PC-3 (cell line): ENCODE data around the gene ARL6IP1. TPM values are rescaled to one million over a fixed set of nuclear protein-coding genes. Genes with fewer than 3 reads are reported as not detected.
A peak's percentile ranks its signal among the peaks of the same experiment; 100 is the strongest.

Experiments
- ATAC-seq: fragments of 200-7000 bp; cut with Tn5 transposase; 2 replicates; pipeline ENCODE4 v1.9.1; 2020; ENCODE audit warnings: mild to moderate bottlenecking, moderate library complexity
- BruUV-seq: library from RNA; stranded (reverse); fragments of 400-500 nt; replicated peaks from 2 replicates; lab custom pipeline; 2021; lab: Mats Ljungman, UMichigan
- CTCF ChIA-PET: fragments of 300-600 bp; sonication (Branson Sonifier 250); formaldehyde crosslinking; loops from one replicate; lab custom pipeline; 2022; ENCODE audit warnings: antibody characterized with exemption; lab: Charles Lee
- POLR2A ChIA-PET: fragments of 300-600 bp; sonication (Branson Sonifier 250); formaldehyde crosslinking; loops from one replicate; lab custom pipeline; 2022; ENCODE audit warnings: antibody characterized with exemption; ENCODE audit not compliant: unreplicated experiment; lab: Charles Lee
- DNase-seq: peaks from one replicate; pipeline ENCODE4 v3.0.0-alpha.2; 2015
- H2AFZ ChIP-seq: fragments of 300-600 bp; sonication (generic); 2 replicates; pipeline ENCODE4 v1.6.0; 2016; ENCODE audit warnings: antibody characterized with exemption, low read length
- H3F3A ChIP-seq: fragments of 300-600 bp; sonication (generic); one replicate; pipeline ENCODE4 v1.6.0; 2017; ENCODE audit warnings: antibody characterized with exemption, low read length, control low read depth, mild to moderate bottlenecking; ENCODE audit not compliant: unreplicated experiment
- H3K27ac ChIP-seq: fragments of 300-600 bp; sonication (generic); 2 replicates; pipeline ENCODE4 v1.5.1; 2016; ENCODE audit warnings: mild to moderate bottlenecking, low read length
- H3K27me3 ChIP-seq: fragments of 300-600 bp; sonication (generic); 2 replicates; pipeline ENCODE4 v1.6.1; 2016; ENCODE audit warnings: low read length, mixed read lengths
- H3K36me3 ChIP-seq: fragments of 300-600 bp; sonication (generic); 2 replicates; pipeline ENCODE4 v1.6.1; 2016; ENCODE audit warnings: low read depth, mixed run types, low read length, mixed read lengths
- H3K4me1 ChIP-seq: fragments of 300-600 bp; sonication (generic); 2 replicates; pipeline ENCODE4 v1.5.1; 2016; ENCODE audit warnings: low read length; ENCODE audit not compliant: insufficient read depth
- H3K4me2 ChIP-seq: fragments of 300-600 bp; sonication (generic); 2 replicates; pipeline ENCODE4 v1.6.0; 2016; ENCODE audit warnings: low read length
- H3K4me3 ChIP-seq: fragments of 300-600 bp; sonication (generic); 2 replicates; pipeline ENCODE4 v1.5.1; 2016; ENCODE audit warnings: mild to moderate bottlenecking, low read length, mixed read lengths
- H3K79me2 ChIP-seq: fragments of 300-600 bp; sonication (generic); 2 replicates; pipeline ENCODE4 v1.6.1; 2017; ENCODE audit warnings: low read length, mixed read lengths
- H3K9ac ChIP-seq: fragments of 300-600 bp; sonication (generic); 2 replicates; pipeline ENCODE4 v1.6.0; 2016; ENCODE audit warnings: mild to moderate bottlenecking, low read length
- H3K9me2 ChIP-seq: fragments of 300-600 bp; sonication (generic); replicated peaks from 2 replicates; pipeline ENCODE4 v1.6.1; 2016; ENCODE audit warnings: mixed run types, low read length, mixed read lengths
- H3K9me3 ChIP-seq: fragments of 300-600 bp; sonication (generic); 2 replicates; pipeline ENCODE4 v1.6.1; 2016; ENCODE audit warnings: low read length, mixed read lengths
- H4K20me1 ChIP-seq: fragments of 300-600 bp; sonication (generic); 2 replicates; pipeline ENCODE4 v1.6.1; 2016; ENCODE audit warnings: low read length, mixed read lengths
- EZH2 ChIP-seq: fragments of 300-600 bp; sonication (generic); IDR thresholded peaks from one replicate; pipeline ENCODE4 v1.6.1; 2017; ENCODE audit warnings: antibody characterized with exemption, mild to moderate bottlenecking, low read length; ENCODE audit not compliant: unreplicated experiment
- EZH2phosphoT487 ChIP-seq: fragments of 300-600 bp; sonication (generic); IDR thresholded peaks from 2 replicates; pipeline ENCODE4 v1.6.1; 2018; ENCODE audit warnings: mild to moderate bottlenecking, antibody characterized with exemption, low read length, borderline replicate concordance
- intact Hi-C: fragments of 100-400 bp; cut with micrococcal nuclease; formaldehyde crosslinking; loops from 2 replicates; pipeline ENCODE4 v1.9.0; 2023
- total RNA-seq: library from RNA; depleted of rRNA; stranded (reverse); fragments of >200 nt; gene quantifications from 2 replicates; pipeline ENCODE4 v1.2.3, GENCODE V29; 2014
- TF ChIP-seq, protein P1 (sequence below): fragments of 300-600 bp; sonication (generic); conservative IDR thresholded peaks from 2 replicates; pipeline ENCODE4 v1.5.1; 2017; ENCODE audit warnings: antibody characterized with exemption, low read depth, mild to moderate bottlenecking, low read length

The ARL6IP1 gene
- total RNA-seq, 1 experiment from 2014 or later: 150 TPM

DNA sequence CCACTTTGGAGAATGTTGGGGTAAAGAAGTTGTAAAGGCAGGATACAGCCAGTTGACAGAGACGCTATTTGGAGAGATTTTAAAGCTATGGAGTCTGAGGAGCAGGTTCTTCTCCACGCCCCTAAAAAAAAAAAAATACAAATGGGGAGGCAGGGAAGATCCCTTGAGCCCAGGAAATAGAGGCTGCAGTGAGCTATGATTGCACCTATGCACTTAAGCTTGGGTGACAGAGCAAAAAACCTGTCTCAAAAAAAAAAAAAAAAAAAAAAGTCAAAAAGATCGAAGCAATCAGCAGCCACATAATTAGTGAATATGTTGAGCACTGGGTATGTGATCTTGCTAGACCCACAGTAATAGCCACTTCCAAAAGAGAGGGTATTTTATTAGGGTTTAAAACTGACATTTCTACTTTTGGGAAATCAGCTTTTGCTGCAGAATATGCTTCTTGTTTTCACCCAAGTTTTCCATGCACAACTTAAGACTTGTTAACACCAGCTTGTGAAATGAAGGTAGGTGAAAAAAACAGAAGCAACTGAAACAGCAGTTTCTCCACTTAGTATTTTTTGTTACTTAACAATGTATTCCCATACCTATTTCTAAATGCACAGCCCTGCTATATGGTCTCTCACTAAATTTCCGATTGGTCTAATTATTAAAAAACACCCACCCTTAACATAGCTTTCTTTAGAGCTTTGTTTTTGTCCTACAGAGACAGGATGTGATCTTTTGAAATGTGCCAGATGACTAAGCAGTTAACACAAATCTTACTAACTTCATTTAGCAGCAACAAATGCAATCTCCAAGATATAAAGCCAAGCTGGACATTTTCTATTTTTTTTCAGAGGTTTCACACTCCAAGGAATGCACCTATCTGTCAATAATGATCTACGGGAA, 2.5 kb upstream of the ARL6IP1 start:
- Histone ChIP-seq H2AFZ (no peak overlapping the region), H3K27me3 (no peaks in the 10 kb centered on the region), H3K27ac (peak overlapping the region; percentile 26; the same call in 1 of the 2 replicates), H3K4me2 (peak overlapping the region; percentile 49), H3F3A (no peaks in the 10 kb centered on the region), H3K9me3 (no peaks in the 10 kb centered on the region), H3K4me3 (no peak overlapping the region), H3K4me1 (peaks cover 22% of the 10 kb centered on the region), H3K9ac (peak overlapping the region; percentile 16; the same call in 1 of the 2 replicates), H4K20me1 (peaks cover 24% of the 10 kb centered on the region), H3K79me2 (peaks cover 31% of the 10 kb centered on the region), H3K9me2 (no peaks in the 10 kb centered on the region), H3K36me3 (peaks cover 21% of the 10 kb centered on the region; the same call in 1 of the 2 replicates)
- BruUV-seq: no TSS peak
- ATAC-seq: no peak
- POLR2A ChIA-PET: no interaction called here
- TF ChIP-seq EZH2phosphoT487 (no peak), EZH2 (no peak)
- TF ChIP-seq, protein P1, sequence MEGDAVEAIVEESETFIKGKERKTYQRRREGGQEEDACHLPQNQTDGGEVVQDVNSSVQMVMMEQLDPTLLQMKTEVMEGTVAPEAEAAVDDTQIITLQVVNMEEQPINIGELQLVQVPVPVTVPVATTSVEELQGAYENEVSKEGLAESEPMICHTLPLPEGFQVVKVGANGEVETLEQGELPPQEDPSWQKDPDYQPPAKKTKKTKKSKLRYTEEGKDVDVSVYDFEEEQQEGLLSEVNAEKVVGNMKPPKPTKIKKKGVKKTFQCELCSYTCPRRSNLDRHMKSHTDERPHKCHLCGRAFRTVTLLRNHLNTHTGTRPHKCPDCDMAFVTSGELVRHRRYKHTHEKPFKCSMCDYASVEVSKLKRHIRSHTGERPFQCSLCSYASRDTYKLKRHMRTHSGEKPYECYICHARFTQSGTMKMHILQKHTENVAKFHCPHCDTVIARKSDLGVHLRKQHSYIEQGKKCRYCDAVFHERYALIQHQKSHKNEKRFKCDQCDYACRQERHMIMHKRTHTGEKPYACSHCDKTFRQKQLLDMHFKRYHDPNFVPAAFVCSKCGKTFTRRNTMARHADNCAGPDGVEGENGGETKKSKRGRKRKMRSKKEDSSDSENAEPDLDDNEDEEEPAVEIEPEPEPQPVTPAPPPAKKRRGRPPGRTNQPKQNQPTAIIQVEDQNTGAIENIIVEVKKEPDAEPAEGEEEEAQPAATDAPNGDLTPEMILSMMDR: no peak
- intact Hi-C loops: loop anchor here (5.0 to 10.0 kb wide), 2 partner anchors 161 to 263 kb away; partner anchors contain the start of gene COQ7
- DNase-seq: peak; percentile 9
- CTCF ChIA-PET: no interaction called here

- no TSS peak for BruUV-seq
- Histone ChIP-seq H3K9ac (no peak overlapping the region), H3K27ac (peak overlapping the region; percentile 91; the same call in 1 of the 2 replicates), H3K9me3 (no peaks in the 10 kb centered on the region), H3K4me1 (peaks cover 31% of the 10 kb centered on the region), H3K27me3 (no peaks in the 10 kb centered on the region), H4K20me1 (peaks cover 34% of the 10 kb centered on the region), H3K9me2 (no peaks in the 10 kb centered on the region), H3F3A (no peaks in the 10 kb centered on the region), H3K79me2 (peaks cover 41% of the 10 kb centered on the region), H3K36me3 (peaks cover 17% of the 10 kb centered on the region; the same call in 1 of the 2 replicates), H3K4me2 (no peak overlapping the region), H2AFZ (no peak overlapping the region), H3K4me3 (0 out of 2 replicates have a peak overlapping the region, but pooled peaks have one; percentile 67)
- ATAC-seq (no peak), DNase-seq (no peak)
- CTCF ChIA-PET: no interaction called here
- intact Hi-C loops: loop anchor here (5.0 to 10.0 kb wide), 2 partner anchors 162 to 264 kb away; partner anchors contain the start of gene COQ7
- TF ChIP-seq EZH2phosphoT487 (no peak), EZH2 (no peak)
- POLR2A ChIA-PET: no interaction called here
Measured at GRCh38 chr16:18802767-18803343, 1.5 kb upstream of the ARL6IP1 start.

GRCh38 chr16:18800775-18801144, 589 bp downstream of the ARL6IP1 start:
- no peak for TF ChIP-seq EZH2phosphoT487
- TF ChIP-seq, protein P1: no peak
- no peak for TF ChIP-seq EZH2
- ATAC-seq (no peak), DNase-seq (no peak)
- H3K9me2 ChIP-seq: no peaks in the 10 kb centered on the region
- H3K4me3 ChIP-seq: peak overlapping the region; percentile 100
- POLR2A ChIA-PET: interaction anchor here (1.0 to 2.3 kb wide), 2 partner anchors 11 to 130 kb away, joined by 4 to 11 read pairs; partner anchors contain the start of gene RPS15A
- no peaks in the 10 kb centered on the region for H3F3A ChIP-seq
- peak overlapping the region; percentile 99 for H3K4me2 ChIP-seq
- no peaks in the 10 kb centered on the region for H3K27me3 ChIP-seq
- intact Hi-C loops: loop anchor here (5.0 to 10.0 kb wide), 2 partner anchors 164 to 267 kb away; partner anchors contain the start of gene COQ7
- H3K27ac ChIP-seq: peak overlapping the region; percentile 69
- no TSS peak for BruUV-seq
- peaks cover 32% of the 10 kb centered on the region for H3K4me1 ChIP-seq
- H3K36me3 ChIP-seq: peaks cover 29% of the 10 kb centered on the region
- CTCF ChIA-PET: interaction anchor here (0.8 to 1.4 kb wide), 2 partner anchors 10 to 12 kb away, joined by 5 to 7 read pairs; partner anchors contain the start of gene RPS15A
- peaks cover 62% of the 10 kb centered on the region for H3K79me2 ChIP-seq
- H4K20me1 ChIP-seq: peaks cover 46% of the 10 kb centered on the region
- H3K9ac ChIP-seq: peak overlapping the region; percentile 95
- H3K9me3 ChIP-seq: no peaks in the 10 kb centered on the region
- no peak overlapping the region for H2AFZ ChIP-seq
